Adrenal gland (tissue), 12 donors: ENCODE data around the gene ARID3C. TPM values are rescaled to one million over a fixed set of nuclear protein-coding genes. Genes with fewer than 3 reads are reported as not detected.

Source experiments
- DNase-seq, 7 donors: peaks; one replicate each; pipeline ENCODE4 v3.0.0-alpha.2; 2019 to 2020
- H3K27ac ChIP-seq, 5 donors: fragments of 200-600 bp; sonication (generic) in 4 of 5; 1 replicate in 3 of 5; 2 replicates in 2 of 5; pipeline versions ENCODE4 v1.5.1 to v1.8.0; 2016 to 2020; ENCODE audit warnings: mild to moderate bottlenecking in 1 of 5
- H3K27me3 ChIP-seq: fragments of 200-600 bp; 2 replicates; pipeline ENCODE4 v1.8.0; 2021
- H3K36me3 ChIP-seq, 2 donors: fragments of 200-600 bp; replicated peaks in 1 of 2; 1 replicate in 1 of 2; 2 replicates in 1 of 2; pipeline versions ENCODE4 v1.5.1 to v1.8.0; 2018 to 2022
- H3K4me1 ChIP-seq, 2 donors: fragments of 200-600 bp; replicated peaks in 1 of 2; 1 replicate in 1 of 2; 2 replicates in 1 of 2; pipeline versions ENCODE4 v1.5.1 to v1.8.0; 2018 to 2021
- H3K4me3 ChIP-seq, 4 donors: fragments of 200-600 bp; sonication (generic) in 3 of 4; one replicate each; pipeline ENCODE4 v1.5.1; 2016 to 2018
- H3K9me3 ChIP-seq, 3 donors: fragments of 200-600 bp; sonication (generic) in 1 of 3; replicated peaks in 1 of 3; 1 replicate in 2 of 3; 2 replicates in 1 of 3; pipeline versions ENCODE4 v1.5.1 to v1.8.0; 2016 to 2021
- POLR2A ChIP-seq, 2 donors: fragments of 450-650 bp; IDR thresholded peaks; one replicate each; pipeline ENCODE4 v1.6.1; 2017; ENCODE audit warnings: antibody characterized with exemption in 2 of 2, mild to moderate bottlenecking in 2 of 2, moderate library complexity in 1 of 2
- WGBS, 4 donors: extraction: QIAGEN DNeasy Blood & Tissue Kit in 2 of 4; methylation state at CpG; one replicate each; pipeline versions ENCODE4 v1.1.5 to v1.1.7; 2013 to 2017; 5-methylcytosine and 5-hydroxymethylcytosine counted together
- intact Hi-C, 2 donors: fragments of 100-400 bp; cut with DNase I; formaldehyde crosslinking; loops; one replicate each; pipeline versions ENCODE4 v1.14.1 to v1.15.0; 2022 to 2023
- polyA plus RNA-seq, 3 donors: library from polyadenylated mRNA; stranded (reverse); fragments of 200-250 nt in 2 of 3; fragments of 350-450 nt in 1 of 3; fragmentation: Illumina TruSeq in 1 of 3; extraction: RNeasy Lipid Tissue Mini Kit (QIAGEN cat#74804) in 1 of 3; gene quantifications; one replicate each; pipeline ENCODE4 v1.2.3, GENCODE V29; 2013 to 2014
- total RNA-seq, 9 donors: library from RNA; depleted of rRNA in 4 of 9; stranded (reverse); fragments of >200 nt in 4 of 9; fragments of 120-200 nt in 1 of 9; fragmentation: NEBNext Ultra II Directional in 1 of 9; extraction: Animal tissue kit (Norgen Biotek cat#: 25700) in 1 of 9; gene quantifications; one replicate each; pipeline versions ENCODE4 v1.1.0 to v1.2.4, GENCODE V29; 2013 to 2023
- TF ChIP-seq, protein P1 (sequence below), 6 experiments: fragments of 450-650 bp in 4 of 6; fragments of 200-600 bp in 2 of 6; sonication (generic) in 1 of 6; IDR thresholded peaks; 1 replicate in 5 of 6; 2 replicates in 1 of 6; pipeline versions ENCODE4 v1.5.1 to v1.8.0; 2016 to 2021; ENCODE audit warnings: antibody characterized with exemption in 6 of 6, mild to moderate bottlenecking in 2 of 6, moderate library complexity in 1 of 6
- donor health status: healthy with polysubstance abuse.
- donor health status: Bipolar disorder and iron deficiency.
- donor health status: DM: yes; HTN: yes; CAD: no.
- donor health status: DM: no; HTN: no; CAD: no.
- donor health status: DM: no; HTN: no; CAD: no.
- donor health status: DM: yes; HTN: yes; CAD: no.

The ARID3C gene
- total and polyA plus RNA-seq, 12 donors = not detected

GRCh38 chr9:34665067-34665380 is 36.2 kb upstream of the ARID3C start:
- TF ChIP-seq, protein P1, sequence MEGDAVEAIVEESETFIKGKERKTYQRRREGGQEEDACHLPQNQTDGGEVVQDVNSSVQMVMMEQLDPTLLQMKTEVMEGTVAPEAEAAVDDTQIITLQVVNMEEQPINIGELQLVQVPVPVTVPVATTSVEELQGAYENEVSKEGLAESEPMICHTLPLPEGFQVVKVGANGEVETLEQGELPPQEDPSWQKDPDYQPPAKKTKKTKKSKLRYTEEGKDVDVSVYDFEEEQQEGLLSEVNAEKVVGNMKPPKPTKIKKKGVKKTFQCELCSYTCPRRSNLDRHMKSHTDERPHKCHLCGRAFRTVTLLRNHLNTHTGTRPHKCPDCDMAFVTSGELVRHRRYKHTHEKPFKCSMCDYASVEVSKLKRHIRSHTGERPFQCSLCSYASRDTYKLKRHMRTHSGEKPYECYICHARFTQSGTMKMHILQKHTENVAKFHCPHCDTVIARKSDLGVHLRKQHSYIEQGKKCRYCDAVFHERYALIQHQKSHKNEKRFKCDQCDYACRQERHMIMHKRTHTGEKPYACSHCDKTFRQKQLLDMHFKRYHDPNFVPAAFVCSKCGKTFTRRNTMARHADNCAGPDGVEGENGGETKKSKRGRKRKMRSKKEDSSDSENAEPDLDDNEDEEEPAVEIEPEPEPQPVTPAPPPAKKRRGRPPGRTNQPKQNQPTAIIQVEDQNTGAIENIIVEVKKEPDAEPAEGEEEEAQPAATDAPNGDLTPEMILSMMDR (IDR thresholded peaks at IDR 0.05) = no peak
- no peak for TF ChIP-seq POLR2A (IDR thresholded peaks at IDR 0.05)
- H3K27ac ChIP-seq = peak overlapping the region; percentile 48 to 99 (median 92)
- WGBS, 4 donors = 0 to 2% (median 1%) methylated on average over 1 to 26 of the region's 26 CpGs; no CpG with 5 or more reads in 1 of the 4 donors
- H3K4me1 ChIP-seq = peaks cover 7 to 17% of the 10 kb centered on the region in 2 donors
- H3K36me3 ChIP-seq = no peaks in the 10 kb centered on the region
- H3K4me3 ChIP-seq = peak overlapping the region in 2 of 4 donors; percentile 53 to 79
- H3K9me3 ChIP-seq = no peaks in the 10 kb centered on the region
- no peak for DNase-seq
- no peaks in the 10 kb centered on the region for H3K27me3 ChIP-seq
- intact Hi-C loops = no loop called here

DNA sequence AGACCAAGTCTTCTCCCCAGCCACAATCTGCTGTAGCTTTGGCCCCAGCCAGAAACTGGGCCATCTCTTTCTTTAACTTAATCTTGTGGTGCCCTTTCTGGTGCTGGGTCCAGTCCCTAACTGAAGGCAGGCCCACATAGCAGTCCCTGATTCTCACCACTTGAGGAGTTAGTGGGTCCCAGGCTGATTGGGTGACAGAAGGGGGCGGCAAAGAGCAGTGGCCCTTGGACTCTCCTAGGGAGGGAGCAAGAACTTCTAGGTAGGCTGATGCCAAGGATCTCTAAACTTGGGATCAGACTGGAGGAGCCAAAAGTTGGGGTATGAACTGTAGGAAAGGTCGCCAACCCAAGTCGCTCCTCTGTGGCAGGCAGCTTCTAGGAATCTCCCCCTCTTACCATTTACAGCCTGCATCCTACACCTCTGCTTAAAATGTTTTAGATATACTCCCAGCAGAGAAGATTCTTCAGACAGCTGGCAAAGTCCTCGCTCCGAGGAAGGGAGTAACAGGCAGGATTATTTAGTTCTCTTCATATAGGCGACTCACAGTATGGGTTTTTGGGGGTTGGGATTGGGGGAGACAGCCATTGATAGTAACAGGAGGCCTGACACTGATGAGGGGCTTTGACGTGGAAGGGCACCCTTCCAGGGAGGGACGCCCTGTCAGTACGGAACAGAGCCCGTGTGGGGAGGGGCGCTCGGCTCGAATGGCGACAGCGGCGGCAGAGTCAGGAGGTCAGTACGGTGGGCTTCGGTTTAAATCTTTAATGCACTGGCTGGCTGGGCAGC is 35.6 kb upstream of the ARID3C start:
- H3K4me1 ChIP-seq = peaks cover 7 to 17% of the 10 kb centered on the region in 2 donors
- H3K36me3 ChIP-seq = no peaks in the 10 kb centered on the region
- whole genome bisulfite sequencing, 4 donors = 23 to 43% (median 28%) methylated on average over 13 to 18 of the region's 18 CpGs
- TF ChIP-seq, protein P1 (IDR thresholded peaks at IDR 0.05) = peak; percentile 61 to 91 (median 72)
- no peak for TF ChIP-seq POLR2A (IDR thresholded peaks at IDR 0.05)
- H3K9me3 ChIP-seq = no peaks in the 10 kb centered on the region
- peak overlapping the region in 2 of 4 donors; percentile 53 to 79 for H3K4me3 ChIP-seq
- no peaks in the 10 kb centered on the region for H3K27me3 ChIP-seq
- intact Hi-C loops = no loop called here
- peak; percentile 68 to 92 (median 84) for DNase-seq
- H3K27ac ChIP-seq = peak overlapping the region; percentile 48 to 99 (median 92)

GRCh38 chr9:34663303-34663605 is 34.4 kb upstream of the ARID3C start:
- H3K27me3 ChIP-seq = no peaks in the 10 kb centered on the region
- intact Hi-C loops = no loop called here
- H3K36me3 ChIP-seq = no peaks in the 10 kb centered on the region
- no peaks in the 10 kb centered on the region for H3K9me3 ChIP-seq
- TF ChIP-seq POLR2A (IDR thresholded peaks at IDR 0.05) = no peak
- TF ChIP-seq, protein P1 (IDR thresholded peaks at IDR 0.05) = no peak
- no peak overlapping the region for H3K4me3 ChIP-seq
- H3K27ac ChIP-seq = no peak overlapping the region
- H3K4me1 ChIP-seq = peaks cover 7 to 17% of the 10 kb centered on the region in 2 donors
- no peak for DNase-seq

GRCh38 chr9:34662526-34663302 is 33.8 kb upstream of the ARID3C start, which contains the start of gene CCL27:
Gene CCL27, minus strand, starts transcription at chr9:34662657. Its CDS starts 24 bp downstream, at chr9:34662633.
- WGBS, 4 donors = 83 to 98% (median 89%) methylated on average over 4 of the region's 4 CpGs
- intact Hi-C loops = no loop called here
- Histone ChIP-seq H3K4me3 (no peak within 1 kb of the TSS), H3K36me3 (no peaks in the 10 kb centered on the region), H3K9me3 (no peaks in the 10 kb centered on the region), H3K27ac (no peak within 1 kb of the TSS), H3K4me1 (peaks cover 7 to 17% of the 10 kb centered on the region in 2 donors), H3K27me3 (no peaks in the 10 kb centered on the region)
- DNase-seq = no peak
- TF ChIP-seq POLR2A (IDR thresholded peaks at IDR 0.05) = no peak
- TF ChIP-seq, protein P1 (IDR thresholded peaks at IDR 0.05) = no peak
